ENCODE results near the gene GRHL3. TPM values are rescaled to one million over a fixed set of nuclear protein-coding genes. Genes with fewer than 3 reads are reported as not detected.

GRHL3 gene
- total RNA-seq, 1 experiment from 2014 or later: 8.9 TPM

- H3K4me3 Mint-ChIP-seq (ENCODE audit: unreplicated experiment): no peak overlapping the region
- H3K27ac Mint-ChIP-seq (ENCODE audit: low read depth, unreplicated experiment): no peak overlapping the region
- H3K9me3 Mint-ChIP-seq (ENCODE audit: unreplicated experiment): no peaks in the 10 kb centered on the region
- intact Hi-C loops (cut with micrococcal nuclease): no loop called here
- H3K36me3 Mint-ChIP-seq (ENCODE audit: insufficient read depth, unreplicated experiment): peaks cover 5% of the 10 kb centered on the region
- CTCF ChIA-PET: interaction anchor here (0.6 kb wide), 1 partner anchor 14 kb away, joined by 3 read pairs; no protein-coding TSS in a partner anchor
- no peak for DNase-seq (ENCODE audit: unreplicated experiment)
- H3K4me1 Mint-ChIP-seq (ENCODE audit: insufficient read depth, unreplicated experiment): peaks cover 6% of the 10 kb centered on the region
- POLR2A ChIA-PET: interaction anchor here (1.2 to 18.3 kb wide), 4 partner anchors 8 to 64 kb away, joined by 3 to 400 read pairs (median 19); partner anchors contain the start of gene GRHL3
- TF ChIP-seq CTCF (IDR thresholded peaks at IDR 0.05; ENCODE audit: unreplicated experiment): no peak
- H3K27me3 Mint-ChIP-seq (ENCODE audit: insufficient read depth, unreplicated experiment): no peaks in the 10 kb centered on the region
- BruUV-seq (replicated peaks): no TSS peak
Measured at GRCh38 chr1:24303600-24303999, 15.6 kb upstream of the GRHL3 start.

GRCh38 chr1:24304763-24305162 lies 14.4 kb upstream of the GRHL3 start:
- Mint-ChIP-seq H3K36me3 (ENCODE audit: insufficient read depth, unreplicated experiment) (peaks cover 5% of the 10 kb centered on the region), H3K27ac (ENCODE audit: low read depth, unreplicated experiment) (no peak overlapping the region), H3K9me3 (ENCODE audit: unreplicated experiment) (no peaks in the 10 kb centered on the region), H3K4me3 (ENCODE audit: unreplicated experiment) (no peak overlapping the region), H3K27me3 (ENCODE audit: insufficient read depth, unreplicated experiment) (no peaks in the 10 kb centered on the region), H3K4me1 (ENCODE audit: insufficient read depth, unreplicated experiment) (peaks cover 8% of the 10 kb centered on the region)
- no peak for DNase-seq (ENCODE audit: unreplicated experiment)
- TF ChIP-seq CTCF (IDR thresholded peaks at IDR 0.05; ENCODE audit: unreplicated experiment): no peak
- intact Hi-C loops (cut with micrococcal nuclease): no loop called here
- no TSS peak for BruUV-seq (replicated peaks)
- ChIA-PET CTCF (no interaction called here), POLR2A (interaction anchor here (1.6 to 18.3 kb wide), 2 partner anchors 9 to 13 kb away, joined by 9 to 400 read pairs; partner anchors contain the start of gene GRHL3)

- ChIA-PET POLR2A (interaction anchor here (1.6 to 2.3 kb wide), 7 partner anchors 7 to 57 kb away, joined by 4 to 16 read pairs (median 8); partner anchors contain the start of gene GRHL3), CTCF (interaction anchor here (1.0 to 1.7 kb wide), 4 partner anchors 13 to 105 kb away, joined by 3 to 7 read pairs (median 4); no protein-coding TSS in a partner anchor)
- Mint-ChIP-seq H3K27ac (ENCODE audit: low read depth, unreplicated experiment) (no peak overlapping the region), H3K27me3 (ENCODE audit: insufficient read depth, unreplicated experiment) (no peaks in the 10 kb centered on the region), H3K4me3 (ENCODE audit: unreplicated experiment) (no peak overlapping the region), H3K4me1 (ENCODE audit: insufficient read depth, unreplicated experiment) (peaks cover 7% of the 10 kb centered on the region), H3K9me3 (ENCODE audit: unreplicated experiment) (no peaks in the 10 kb centered on the region), H3K36me3 (ENCODE audit: insufficient read depth, unreplicated experiment) (peaks cover 5% of the 10 kb centered on the region)
- no TSS peak for BruUV-seq (replicated peaks)
- peak; percentile 50 for DNase-seq (ENCODE audit: unreplicated experiment)
- TF ChIP-seq CTCF (IDR thresholded peaks at IDR 0.05; ENCODE audit: unreplicated experiment): no peak
- intact Hi-C loops (cut with micrococcal nuclease): no loop called here
Measured at GRCh38 chr1:24308365-24309015, 10.7 kb upstream of the GRHL3 start.

- Mint-ChIP-seq H3K4me3 (ENCODE audit: unreplicated experiment) (no peak overlapping the region), H3K9me3 (ENCODE audit: unreplicated experiment) (no peaks in the 10 kb centered on the region), H3K27ac (ENCODE audit: low read depth, unreplicated experiment) (no peak overlapping the region), H3K36me3 (ENCODE audit: insufficient read depth, unreplicated experiment) (peaks cover 5% of the 10 kb centered on the region), H3K4me1 (ENCODE audit: insufficient read depth, unreplicated experiment) (peaks cover 7% of the 10 kb centered on the region), H3K27me3 (ENCODE audit: insufficient read depth, unreplicated experiment) (no peaks in the 10 kb centered on the region)
- no TSS peak for BruUV-seq (replicated peaks)
- CTCF ChIA-PET: interaction anchor here (0.6 to 2.0 kb wide), 7 partner anchors 12 to 278 kb away, joined by 3 to 6 read pairs (median 3); no protein-coding TSS in a partner anchor
- no peak for TF ChIP-seq CTCF (IDR thresholded peaks at IDR 0.05; ENCODE audit: unreplicated experiment)
- intact Hi-C loops (cut with micrococcal nuclease): no loop called here
- DNase-seq (ENCODE audit: unreplicated experiment): peak; percentile 62
- POLR2A ChIA-PET: interaction anchor here (0.8 to 2.3 kb wide), 12 partner anchors 9 to 76 kb away, joined by 3 to 16 read pairs (median 4); partner anchors contain the start of gene GRHL3
Measured at GRCh38 chr1:24309762-24310485, 9.2 kb upstream of the GRHL3 start.
